Nephron progenitor cell (in vitro differentiated cells): ENCODE measurements around the gene ITGB5.

Experiments
- DNase-seq: peaks from one replicate; pipeline ENCODE4 v3.0.0; 2021
- H3K27ac Mint-ChIP-seq: 2 replicates; pipeline ENCODE4 v1.8.0; 2021; ENCODE audit warnings: mild to moderate bottlenecking, moderate library complexity, mixed read lengths
- H3K27me3 Mint-ChIP-seq: 2 replicates; pipeline ENCODE4 v1.8.0; 2021; ENCODE audit warnings: mild to moderate bottlenecking, low read depth, mixed read lengths; ENCODE audit not compliant: poor library complexity
- H3K36me3 Mint-ChIP-seq: 2 replicates; pipeline ENCODE4 v1.8.0; 2021; ENCODE audit warnings: low read depth, mixed read lengths
- H3K4me1 Mint-ChIP-seq: 2 replicates; pipeline ENCODE4 v1.8.0; 2021; ENCODE audit warnings: mixed read lengths
- H3K4me3 Mint-ChIP-seq: 2 replicates; pipeline ENCODE4 v1.8.0; 2021; ENCODE audit warnings: mild to moderate bottlenecking, moderate library complexity, mixed read lengths
- H3K9me3 Mint-ChIP-seq: 2 replicates; pipeline ENCODE4 v1.8.0; 2021; ENCODE audit warnings: mild to moderate bottlenecking, moderate library complexity, mixed read lengths
- TF ChIP-seq, protein P1 (sequence below): fragments of 200-600 bp; sonication (generic); IDR thresholded peaks from 2 replicates; pipeline ENCODE4 v1.5.0; 2021; ENCODE audit warnings: antibody characterized with exemption

The ITGB5 gene

GRCh38 chr3:124836448-124836847 is 50.7 kb downstream of the ITGB5 start:
- peaks cover 48% of the 10 kb centered on the region for H3K4me1 Mint-ChIP-seq
- peaks cover 36% of the 10 kb centered on the region for H3K36me3 Mint-ChIP-seq
- peak overlapping the region; percentile 86 for H3K27ac Mint-ChIP-seq

DNA sequence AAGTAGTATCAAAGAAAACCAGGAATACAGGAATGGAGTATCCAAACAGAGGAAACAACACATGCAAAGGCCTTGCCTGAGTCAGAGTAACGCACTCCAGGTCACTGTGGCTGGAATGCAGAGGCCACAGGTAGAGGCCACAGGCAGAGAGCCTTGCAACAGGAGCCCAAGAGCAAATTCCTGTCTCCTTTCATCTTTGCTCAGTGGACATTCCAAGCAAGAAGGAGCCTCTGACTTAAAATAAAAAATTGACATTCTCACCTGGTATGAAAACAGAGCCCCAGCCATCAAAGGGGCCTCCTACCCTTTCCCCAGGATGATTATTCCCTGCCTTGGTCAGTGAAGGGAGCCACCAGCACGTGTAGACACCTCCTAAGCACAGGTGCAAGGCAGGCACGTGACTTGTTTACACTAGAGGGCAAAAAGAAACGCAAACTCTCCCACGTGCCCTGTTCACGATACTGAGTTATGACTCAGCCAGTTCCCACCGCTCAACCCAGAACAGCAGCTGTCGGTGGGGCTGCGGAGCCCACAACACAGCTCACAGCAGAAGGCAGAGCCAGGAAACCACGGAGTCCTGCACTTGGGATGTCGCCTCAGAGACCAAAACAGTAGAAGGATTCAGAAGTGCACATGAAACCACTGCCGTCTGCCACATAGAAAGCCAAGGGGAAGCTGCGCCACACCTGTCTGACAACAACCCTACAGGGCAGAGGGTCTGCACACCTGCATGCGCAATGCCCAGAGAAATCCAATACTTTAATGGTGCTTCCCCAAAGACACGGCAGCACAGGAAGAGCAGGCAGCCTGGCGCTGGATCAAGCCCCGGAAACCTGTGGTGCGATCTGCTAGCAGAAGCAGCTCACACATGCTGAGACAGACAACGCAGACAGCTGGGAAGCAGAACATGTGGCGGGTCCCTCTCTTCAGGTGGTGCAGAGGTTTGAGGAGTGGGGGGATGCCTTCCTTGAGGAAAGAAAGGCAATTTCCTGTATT is 52.1 kb downstream of the ITGB5 start:
- Mint-ChIP-seq H3K4me3 (peak overlapping the region; percentile 61), H3K9me3 (no peaks in the 10 kb centered on the region), H3K27me3 (no peaks in the 10 kb centered on the region), H3K27ac (peak overlapping the region; percentile 92), H3K36me3 (peaks cover 35% of the 10 kb centered on the region), H3K4me1 (peaks cover 58% of the 10 kb centered on the region)
- TF ChIP-seq, protein P1, sequence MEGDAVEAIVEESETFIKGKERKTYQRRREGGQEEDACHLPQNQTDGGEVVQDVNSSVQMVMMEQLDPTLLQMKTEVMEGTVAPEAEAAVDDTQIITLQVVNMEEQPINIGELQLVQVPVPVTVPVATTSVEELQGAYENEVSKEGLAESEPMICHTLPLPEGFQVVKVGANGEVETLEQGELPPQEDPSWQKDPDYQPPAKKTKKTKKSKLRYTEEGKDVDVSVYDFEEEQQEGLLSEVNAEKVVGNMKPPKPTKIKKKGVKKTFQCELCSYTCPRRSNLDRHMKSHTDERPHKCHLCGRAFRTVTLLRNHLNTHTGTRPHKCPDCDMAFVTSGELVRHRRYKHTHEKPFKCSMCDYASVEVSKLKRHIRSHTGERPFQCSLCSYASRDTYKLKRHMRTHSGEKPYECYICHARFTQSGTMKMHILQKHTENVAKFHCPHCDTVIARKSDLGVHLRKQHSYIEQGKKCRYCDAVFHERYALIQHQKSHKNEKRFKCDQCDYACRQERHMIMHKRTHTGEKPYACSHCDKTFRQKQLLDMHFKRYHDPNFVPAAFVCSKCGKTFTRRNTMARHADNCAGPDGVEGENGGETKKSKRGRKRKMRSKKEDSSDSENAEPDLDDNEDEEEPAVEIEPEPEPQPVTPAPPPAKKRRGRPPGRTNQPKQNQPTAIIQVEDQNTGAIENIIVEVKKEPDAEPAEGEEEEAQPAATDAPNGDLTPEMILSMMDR = no peak
- peak; percentile 23 for DNase-seq

More at GRCh38 chr3:124836448-124836847, 50.7 kb downstream of the ITGB5 start:
- Mint-ChIP-seq H3K4me3 (no peak overlapping the region), H3K9me3 (no peaks in the 10 kb centered on the region), H3K27me3 (no peaks in the 10 kb centered on the region)
- TF ChIP-seq, protein P1 = no peak
- no peak for DNase-seq

GRCh38 chr3:124833710-124834332 is 53.3 kb downstream of the ITGB5 start:
- Mint-ChIP-seq H3K27me3 (no peaks in the 10 kb centered on the region), H3K9me3 (no peaks in the 10 kb centered on the region), H3K36me3 (peaks cover 34% of the 10 kb centered on the region), H3K4me3 (peak overlapping the region; percentile 17), H3K4me1 (peaks cover 67% of the 10 kb centered on the region), H3K27ac (peak overlapping the region; percentile 50)
- DNase-seq = no peak
- TF ChIP-seq, protein P1 = no peak

- Mint-ChIP-seq H3K4me3 (no peak overlapping the region), H3K9me3 (no peaks in the 10 kb centered on the region), H3K27me3 (no peaks in the 10 kb centered on the region), H3K4me1 (peaks cover 71% of the 10 kb centered on the region), H3K36me3 (peaks cover 37% of the 10 kb centered on the region), H3K27ac (no peak overlapping the region)
- TF ChIP-seq, protein P1 = no peak
- DNase-seq = no peak
These were observed 54.1 kb downstream of the ITGB5 start for GRCh38 chr3:124832782-124833709.

DNA sequence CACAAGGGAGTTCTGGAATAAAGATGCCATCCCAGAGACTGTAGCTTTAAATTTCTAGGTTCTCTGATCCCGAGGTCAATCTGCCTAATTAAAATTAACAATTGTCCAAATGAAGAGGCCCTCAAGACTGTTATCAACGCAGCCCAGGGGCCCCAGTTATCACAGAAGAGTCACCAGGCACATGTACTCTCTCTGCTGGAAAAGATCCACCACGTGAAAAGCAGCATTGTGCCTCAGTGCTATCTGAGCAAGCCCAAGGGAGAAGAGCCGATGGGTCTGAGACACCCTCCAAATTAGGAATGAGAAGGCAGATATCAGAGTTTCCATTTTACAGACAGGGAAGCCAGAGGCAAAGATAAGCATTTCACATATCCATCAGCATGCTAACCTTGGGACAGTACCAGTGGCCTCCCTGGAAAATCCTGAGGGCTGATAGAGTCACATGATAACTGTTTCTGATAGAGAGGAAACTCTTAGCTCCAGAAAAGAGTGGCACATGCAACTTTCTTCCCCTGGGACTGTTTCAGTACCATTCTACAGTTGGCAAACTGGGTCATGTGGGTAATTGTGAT is 55.5 kb downstream of the ITGB5 start:
- Mint-ChIP-seq H3K9me3 (no peaks in the 10 kb centered on the region), H3K27ac (peak overlapping the region; percentile 37), H3K36me3 (peaks cover 42% of the 10 kb centered on the region), H3K4me1 (peaks cover 67% of the 10 kb centered on the region), H3K4me3 (no peak overlapping the region), H3K27me3 (no peaks in the 10 kb centered on the region)
- no peak for DNase-seq
- TF ChIP-seq, protein P1 = no peak
